Measurements from ENCODE around the gene CHERP. TPM values are rescaled to one million over a fixed set of nuclear protein-coding genes. Genes with fewer than 3 reads are reported as not detected.
A peak's percentile ranks its signal among the peaks of the same experiment; 100 is the strongest.

CHERP gene
- total and polyA plus RNA-seq, 2 of the 13 experiments (the other 11 are each of a cell fraction or from before 2014, with no cell fraction given), result 4.3 to 5.4 TPM

DNA sequence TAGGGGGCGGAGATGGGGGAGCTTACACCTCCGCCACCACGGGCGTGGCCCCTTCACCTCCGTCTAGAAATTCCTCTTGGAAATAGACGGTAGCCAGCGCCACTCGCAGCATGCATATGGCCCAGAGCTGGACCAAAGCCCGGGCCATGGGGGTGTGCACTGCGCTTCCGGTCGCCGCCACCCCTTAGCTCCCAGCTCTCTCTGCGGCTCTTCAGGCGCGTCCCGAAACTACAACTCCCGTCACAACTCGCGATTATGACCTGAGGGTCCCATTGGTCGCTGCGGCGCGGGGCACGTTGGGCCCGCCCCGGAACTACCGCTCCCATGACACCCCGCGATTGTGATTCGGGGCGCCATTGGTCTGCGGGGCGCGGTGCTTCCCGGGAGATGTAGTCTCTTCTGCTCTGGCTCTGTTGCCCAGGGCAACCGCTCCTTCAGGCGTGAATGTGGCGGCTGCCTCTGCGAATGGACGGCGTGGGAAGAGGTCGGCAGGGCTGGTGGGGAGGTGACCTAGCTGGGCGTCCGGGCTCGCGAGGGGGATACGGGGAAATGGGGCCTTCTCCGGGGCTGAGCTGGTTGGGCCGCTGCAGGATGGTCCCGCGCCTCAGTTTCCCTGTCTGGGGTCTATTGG is 46.1 kb downstream of the CHERP start, which contains the start of the genes C19orf44 and CALR3 (continued):
- TF ChIP-seq PHF8 (CRISPR knock-in tag; IDR thresholded peaks at IDR 0.05) (peak; percentile 59), PAXIP1 (CRISPR knock-in tag; conservative IDR thresholded peaks at IDR 0.05) (peak; percentile 54), ESRRA (CRISPR knock-in tag; IDR thresholded peaks at IDR 0.05; ENCODE audit: low read depth) (0 out of 2 replicates have a peak, but pooled peaks have one; percentile 22), CAMTA2 (CRISPR knock-in tag; IDR thresholded peaks at IDR 0.05; ENCODE audit: borderline replicate concordance) (0 out of 2 replicates have a peak, but pooled peaks have one; percentile 43), ZFX (CRISPR knock-in tag; IDR thresholded peaks at IDR 0.05; ENCODE audit: low read depth) (peak; percentile 80), MIXL1 (CRISPR knock-in tag; IDR thresholded peaks at IDR 0.05) (peak; percentile 91), NFKB2 (CRISPR knock-in tag; IDR thresholded peaks at IDR 0.05; ENCODE audit: borderline replicate concordance) (no peak; the same call in 1 of the 2 replicates), CHD2 (IDR thresholded peaks at IDR 0.05; ENCODE audit: low read depth, low read length) (peak; percentile 75), KLF13 (CRISPR knock-in tag; IDR thresholded peaks at IDR 0.05) (peak; percentile 48; the same call in 1 of the 2 replicates), HHEX (CRISPR knock-in tag; IDR thresholded peaks at IDR 0.05) (no peak), EP300 (IDR thresholded peaks at IDR 0.05; ENCODE audit: low read depth in 2 of 2, low read length in 2 of 2) (peak in 1 of 2 experiments; percentile 3; a peak in 1 of 4 replicates), EP300 (CRISPR knock-in tag; IDR thresholded peaks at IDR 0.05; ENCODE audit: borderline replicate concordance) (no peak), ARID2 (CRISPR knock-in tag; IDR thresholded peaks at IDR 0.05; ENCODE audit: borderline replicate concordance) (no peak), KDM5B (CRISPR knock-in tag; IDR thresholded peaks at IDR 0.05; ENCODE audit: borderline replicate concordance) (peak; percentile 54; the same call in 1 of the 2 replicates), ZNF224 (CRISPR knock-in tag; IDR thresholded peaks at IDR 0.05) (no peak)
- TF ChIP-seq, protein P1, sequence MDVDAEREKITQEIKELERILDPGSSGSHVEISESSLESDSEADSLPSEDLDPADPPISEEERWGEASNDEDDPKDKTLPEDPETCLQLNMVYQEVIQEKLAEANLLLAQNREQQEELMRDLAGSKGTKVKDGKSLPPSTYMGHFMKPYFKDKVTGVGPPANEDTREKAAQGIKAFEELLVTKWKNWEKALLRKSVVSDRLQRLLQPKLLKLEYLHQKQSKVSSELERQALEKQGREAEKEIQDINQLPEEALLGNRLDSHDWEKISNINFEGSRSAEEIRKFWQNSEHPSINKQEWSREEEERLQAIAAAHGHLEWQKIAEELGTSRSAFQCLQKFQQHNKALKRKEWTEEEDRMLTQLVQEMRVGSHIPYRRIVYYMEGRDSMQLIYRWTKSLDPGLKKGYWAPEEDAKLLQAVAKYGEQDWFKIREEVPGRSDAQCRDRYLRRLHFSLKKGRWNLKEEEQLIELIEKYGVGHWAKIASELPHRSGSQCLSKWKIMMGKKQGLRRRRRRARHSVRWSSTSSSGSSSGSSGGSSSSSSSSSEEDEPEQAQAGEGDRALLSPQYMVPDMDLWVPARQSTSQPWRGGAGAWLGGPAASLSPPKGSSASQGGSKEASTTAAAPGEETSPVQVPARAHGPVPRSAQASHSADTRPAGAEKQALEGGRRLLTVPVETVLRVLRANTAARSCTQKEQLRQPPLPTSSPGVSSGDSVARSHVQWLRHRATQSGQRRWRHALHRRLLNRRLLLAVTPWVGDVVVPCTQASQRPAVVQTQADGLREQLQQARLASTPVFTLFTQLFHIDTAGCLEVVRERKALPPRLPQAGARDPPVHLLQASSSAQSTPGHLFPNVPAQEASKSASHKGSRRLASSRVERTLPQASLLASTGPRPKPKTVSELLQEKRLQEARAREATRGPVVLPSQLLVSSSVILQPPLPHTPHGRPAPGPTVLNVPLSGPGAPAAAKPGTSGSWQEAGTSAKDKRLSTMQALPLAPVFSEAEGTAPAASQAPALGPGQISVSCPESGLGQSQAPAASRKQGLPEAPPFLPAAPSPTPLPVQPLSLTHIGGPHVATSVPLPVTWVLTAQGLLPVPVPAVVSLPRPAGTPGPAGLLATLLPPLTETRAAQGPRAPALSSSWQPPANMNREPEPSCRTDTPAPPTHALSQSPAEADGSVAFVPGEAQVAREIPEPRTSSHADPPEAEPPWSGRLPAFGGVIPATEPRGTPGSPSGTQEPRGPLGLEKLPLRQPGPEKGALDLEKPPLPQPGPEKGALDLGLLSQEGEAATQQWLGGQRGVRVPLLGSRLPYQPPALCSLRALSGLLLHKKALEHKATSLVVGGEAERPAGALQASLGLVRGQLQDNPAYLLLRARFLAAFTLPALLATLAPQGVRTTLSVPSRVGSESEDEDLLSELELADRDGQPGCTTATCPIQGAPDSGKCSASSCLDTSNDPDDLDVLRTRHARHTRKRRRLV (CRISPR knock-in tag; IDR thresholded peaks at IDR 0.05), result peak; percentile 79; the same call in 1 of the 2 replicates
- TF ChIP-seq, protein P2, sequence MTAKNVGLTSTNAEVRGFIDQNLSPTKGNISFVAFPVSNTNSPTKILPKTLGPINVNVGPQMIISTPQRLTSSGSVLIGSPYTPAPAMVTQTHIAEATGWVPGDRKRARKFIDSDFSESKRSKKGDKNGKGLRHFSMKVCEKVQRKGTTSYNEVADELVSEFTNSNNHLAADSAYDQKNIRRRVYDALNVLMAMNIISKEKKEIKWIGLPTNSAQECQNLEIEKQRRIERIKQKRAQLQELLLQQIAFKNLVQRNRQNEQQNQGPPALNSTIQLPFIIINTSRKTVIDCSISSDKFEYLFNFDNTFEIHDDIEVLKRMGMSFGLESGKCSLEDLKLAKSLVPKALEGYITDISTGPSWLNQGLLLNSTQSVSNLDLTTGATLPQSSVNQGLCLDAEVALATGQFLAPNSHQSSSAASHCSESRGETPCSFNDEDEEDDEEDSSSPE (CRISPR knock-in tag; IDR thresholded peaks at IDR 0.05), result peak; percentile 85

Data from HepG2 (cell line).